ENCODE measurements around the gene AURKAIP1. TPM values are rescaled to one million over a fixed set of nuclear protein-coding genes. Genes with fewer than 3 reads are reported as not detected.

Gene AURKAIP1
- total and polyA plus RNA-seq, 2 of the 13 experiments (the other 11 are each of a cell fraction or from before 2014, with no cell fraction given): 69.5 to 175 TPM

- TF ChIP-seq RBM22 (optimal IDR thresholded peaks at IDR 0.05; ENCODE audit: low read length): no peak
- no peak; the same call in 1 of the 2 replicates for TF ChIP-seq ZNF747 (CRISPR knock-in tag; IDR thresholded peaks at IDR 0.05; ENCODE audit: borderline replicate concordance)
- TF ChIP-seq JDP2 (CRISPR knock-in tag; IDR thresholded peaks at IDR 0.05; ENCODE audit: borderline replicate concordance): no peak
- peak; percentile 47; the same call in 1 of the 2 replicates for TF ChIP-seq HNF4G (IDR thresholded peaks at IDR 0.05; ENCODE audit: borderline replicate concordance, low read depth, low read length)
- TF ChIP-seq HNF4G (CRISPR knock-in tag; IDR thresholded peaks at IDR 0.05; ENCODE audit: borderline replicate concordance, low read depth): no peak; the same call in 1 of the 2 replicates
- TF ChIP-seq ISL2 (CRISPR knock-in tag; IDR thresholded peaks at IDR 0.05): no peak
- TF ChIP-seq THAP8 (CRISPR knock-in tag; IDR thresholded peaks at IDR 0.05; ENCODE audit: borderline replicate concordance): no peak
- TF ChIP-seq ZNF792 (CRISPR knock-in tag; IDR thresholded peaks at IDR 0.05): no peak
- 0 out of 2 replicates have a peak, but pooled peaks have one; percentile 19 for TF ChIP-seq POLR2AphosphoS5 (IDR thresholded peaks at IDR 0.05; ENCODE audit: low read depth, low read length)
- no peak for TF ChIP-seq GFI1 (CRISPR knock-in tag; IDR thresholded peaks at IDR 0.05; ENCODE audit: borderline replicate concordance)
- peak; percentile 24; the same call in 1 of the 2 replicates for TF ChIP-seq ZSCAN21 (CRISPR knock-in tag; IDR thresholded peaks at IDR 0.05; ENCODE audit: borderline replicate concordance)
- no peak for TF ChIP-seq SRSF1 (optimal IDR thresholded peaks at IDR 0.05; ENCODE audit: low read depth, low read length)
- TF ChIP-seq TRIM22 (IDR thresholded peaks at IDR 0.05): no peak
- TF ChIP-seq ATM (IDR thresholded peaks at IDR 0.05; ENCODE audit: borderline replicate concordance): no peak
- 0 out of 2 replicates have a peak, but pooled peaks have one; percentile 19 for TF ChIP-seq TIGD3 (CRISPR knock-in tag; IDR thresholded peaks at IDR 0.05; ENCODE audit: borderline replicate concordance)
- no peak for TF ChIP-seq ARNT (IDR thresholded peaks at IDR 0.05)
- TF ChIP-seq ZNF619 (CRISPR knock-in tag; IDR thresholded peaks at IDR 0.05): no peak
- peak; percentile 47; the same call in 1 of the 2 replicates for TF ChIP-seq MAFF (IDR thresholded peaks at IDR 0.05; ENCODE audit: low read depth, low read length)
- no peak for TF ChIP-seq MXI1 (IDR thresholded peaks at IDR 0.05; ENCODE audit: borderline replicate concordance, low read depth, low read length)
- TF ChIP-seq PHB2 (IDR thresholded peaks at IDR 0.05; ENCODE audit: partially characterized antibody): no peak
- TF ChIP-seq ZBTB46 (CRISPR knock-in tag; IDR thresholded peaks at IDR 0.05; ENCODE audit: borderline replicate concordance): no peak
- no peak for TF ChIP-seq TEF (CRISPR knock-in tag; IDR thresholded peaks at IDR 0.05)
- no peak for TF ChIP-seq ZNF773 (CRISPR knock-in tag; IDR thresholded peaks at IDR 0.05; ENCODE audit: borderline replicate concordance)
- no peak for TF ChIP-seq ZNF720 (CRISPR knock-in tag; IDR thresholded peaks at IDR 0.05)
Observed at GRCh38 chr1:1357871-1358432, 17.1 kb downstream of the AURKAIP1 start (continued).
